Left ventricle myocardium superior (tissue), 1 donor: Measurements from ENCODE around the gene VASH1. TPM values are rescaled to one million over a fixed set of nuclear protein-coding genes. Genes with fewer than 3 reads are reported as not detected.
A peak's percentile ranks its signal among the peaks of the same experiment; 100 is the strongest.

Experiments
- ATAC-seq: fragments of 200-7000 bp; cut with Tn5 transposase; one replicate; pipeline ENCODE4 v1.9.1; 2020; ENCODE audit warnings: mild to moderate bottlenecking, moderate library complexity
- DNase-seq: peaks from one replicate; pipeline ENCODE4 v3.0.0-alpha.2; 2020
- intact Hi-C: fragments of 100-400 bp; cut with micrococcal nuclease; formaldehyde crosslinking; loops from one replicate; pipeline ENCODE4 v1.11.0; 2022
- total RNA-seq: library from RNA; stranded (reverse); fragmentation: NEBNext Ultra II Directional; extraction: Animal tissue kit (Norgen Biotek cat#: 25700); gene quantifications from one replicate; pipeline ENCODE4 v1.2.1, GENCODE V29; 2021
- donor health status: DM: no; HTN: yes; CAD: no; lungs with severe emphysema.

VASH1 gene
- total RNA-seq, 1 donor from 2014 or later, result 14.0 TPM

GRCh38 chr14:76812422-76813383 lies 51.4 kb downstream of the VASH1 start, which contains the start of gene ANGEL1:
Gene ANGEL1, minus strand, starts transcription at chr14:76812882. Its CDS starts 55 bp downstream, at chr14:76812827.
- DNase-seq, result peak; percentile 98
- intact Hi-C loops, result no loop called here
- ATAC-seq, result peak; percentile 92

GRCh38 chr14:76814726-76815645 lies 53.7 kb downstream of the VASH1 start:
- DNase-seq (no peak), ATAC-seq (no peak)
- intact Hi-C loops, result no loop called here

DNA sequence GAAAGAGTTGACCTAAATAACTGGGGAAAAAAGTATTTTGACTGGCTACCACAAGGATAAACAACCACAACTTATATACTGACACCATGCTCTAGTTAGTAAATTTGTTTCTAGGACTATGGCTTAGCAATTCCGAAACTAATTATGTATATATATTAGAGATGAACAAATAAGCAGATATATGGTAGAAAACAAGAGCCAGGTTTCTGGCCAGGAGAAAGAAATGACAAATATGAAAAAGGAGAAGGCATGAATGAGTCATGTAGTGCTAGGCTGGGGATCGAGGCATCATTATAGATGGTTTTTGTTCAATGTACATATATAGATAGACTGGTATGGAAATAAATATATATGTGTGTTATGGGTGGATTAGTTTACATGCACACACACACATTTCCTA lies 59.4 kb downstream of the VASH1 start:
- DNase-seq (no peak), ATAC-seq (no peak)
- intact Hi-C loops, result no loop called here

GRCh38 chr14:76826122-76826521 lies 64.9 kb downstream of the VASH1 start, which contains the start of gene LRRC74A:
Gene LRRC74A, plus strand, starts transcription at chr14:76826408. Its CDS starts 290 bp downstream, at chr14:76826698.
- no peak for DNase-seq
- ATAC-seq, result no peak
- intact Hi-C loops, result no loop called here

DNA sequence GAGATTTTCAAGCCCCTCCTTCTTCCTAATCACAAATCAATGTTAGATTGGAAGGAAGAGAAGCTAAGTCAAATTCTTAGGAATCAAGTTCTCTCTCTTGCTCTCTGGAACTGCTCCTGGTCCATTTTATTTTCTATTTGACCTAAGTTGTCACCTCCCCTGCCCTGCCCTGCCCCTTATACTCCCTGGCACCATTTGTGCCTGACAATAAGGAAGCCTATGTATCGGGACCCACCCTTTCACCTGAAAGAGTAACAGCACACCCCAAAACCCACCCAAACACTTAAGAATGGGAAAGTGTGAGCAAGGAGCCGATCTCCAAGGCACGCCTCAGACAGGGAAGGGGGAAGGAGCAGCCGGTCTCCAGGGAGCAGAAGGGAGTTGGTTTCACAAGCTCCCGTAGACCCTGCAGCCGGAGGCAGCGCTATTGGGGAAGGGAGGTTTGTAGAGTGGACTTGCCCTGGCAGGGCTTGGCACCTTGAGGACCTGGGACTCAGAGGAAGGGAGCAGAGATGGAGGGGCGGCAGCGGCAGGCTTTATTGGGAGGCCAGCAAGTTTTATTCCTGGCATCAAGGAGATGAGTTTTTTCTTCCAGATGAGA lies 66.5 kb downstream of the VASH1 start:
- peak; percentile 64 for ATAC-seq
- DNase-seq, result peak; percentile 72

DNA sequence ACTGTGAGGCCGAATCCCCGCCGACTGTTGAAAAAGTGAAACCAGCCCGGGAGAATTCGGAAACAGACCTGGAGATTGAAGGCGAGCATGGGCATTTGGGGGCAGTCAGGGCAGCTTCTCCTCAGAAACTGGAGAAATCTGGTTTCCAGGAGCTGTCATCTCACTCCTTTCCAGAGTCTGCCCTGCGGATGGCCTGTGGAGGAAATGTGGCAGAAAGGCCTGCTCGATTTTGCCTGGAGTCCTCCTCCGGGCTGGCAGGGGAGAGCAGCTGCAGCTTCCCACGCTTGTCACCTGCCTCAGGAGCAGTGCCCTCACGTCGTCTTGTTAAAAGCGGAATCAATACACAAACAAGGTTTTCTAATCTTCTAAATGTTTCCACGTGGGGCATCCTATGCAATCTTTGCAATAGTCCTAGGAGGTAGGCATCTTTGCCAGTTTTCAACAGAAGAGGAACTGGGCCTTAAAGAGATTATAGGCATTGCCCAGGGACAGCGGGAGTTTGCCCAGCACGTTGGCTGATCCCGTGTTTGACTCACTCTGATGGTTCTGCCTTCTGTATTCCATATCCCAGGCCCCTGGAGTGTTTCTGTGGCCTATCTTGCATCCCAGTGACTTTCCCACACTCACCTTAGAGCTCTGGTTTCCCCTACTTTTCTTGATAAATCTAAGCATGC lies 67.2 kb downstream of the VASH1 start:
- intact Hi-C loops, result no loop called here
- no peak for DNase-seq
- ATAC-seq, result peak; percentile 3

More for the DNA sequence above, 66.5 kb downstream of the VASH1 start:
- intact Hi-C loops, result no loop called here

DNA sequence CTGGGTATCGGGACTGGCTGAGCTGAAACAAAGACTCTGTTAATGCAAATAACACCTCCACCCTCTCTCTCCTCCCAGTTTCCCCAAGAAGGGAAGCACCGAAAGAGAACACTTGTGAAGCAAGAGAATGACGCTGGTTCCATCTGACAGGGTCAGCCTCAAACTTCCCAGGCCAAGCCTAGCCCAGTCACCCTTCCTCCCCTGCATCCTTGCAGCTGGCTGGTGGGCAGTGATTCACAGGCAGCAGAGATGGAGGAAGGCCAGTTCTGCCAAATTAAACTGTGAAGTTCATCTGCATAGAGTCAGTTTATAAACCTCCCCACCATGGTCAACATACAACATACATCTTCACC lies 67.7 kb downstream of the VASH1 start:
- ATAC-seq, result peak; percentile 82
- DNase-seq, result peak; percentile 69
- intact Hi-C loops, result no loop called here

DNA sequence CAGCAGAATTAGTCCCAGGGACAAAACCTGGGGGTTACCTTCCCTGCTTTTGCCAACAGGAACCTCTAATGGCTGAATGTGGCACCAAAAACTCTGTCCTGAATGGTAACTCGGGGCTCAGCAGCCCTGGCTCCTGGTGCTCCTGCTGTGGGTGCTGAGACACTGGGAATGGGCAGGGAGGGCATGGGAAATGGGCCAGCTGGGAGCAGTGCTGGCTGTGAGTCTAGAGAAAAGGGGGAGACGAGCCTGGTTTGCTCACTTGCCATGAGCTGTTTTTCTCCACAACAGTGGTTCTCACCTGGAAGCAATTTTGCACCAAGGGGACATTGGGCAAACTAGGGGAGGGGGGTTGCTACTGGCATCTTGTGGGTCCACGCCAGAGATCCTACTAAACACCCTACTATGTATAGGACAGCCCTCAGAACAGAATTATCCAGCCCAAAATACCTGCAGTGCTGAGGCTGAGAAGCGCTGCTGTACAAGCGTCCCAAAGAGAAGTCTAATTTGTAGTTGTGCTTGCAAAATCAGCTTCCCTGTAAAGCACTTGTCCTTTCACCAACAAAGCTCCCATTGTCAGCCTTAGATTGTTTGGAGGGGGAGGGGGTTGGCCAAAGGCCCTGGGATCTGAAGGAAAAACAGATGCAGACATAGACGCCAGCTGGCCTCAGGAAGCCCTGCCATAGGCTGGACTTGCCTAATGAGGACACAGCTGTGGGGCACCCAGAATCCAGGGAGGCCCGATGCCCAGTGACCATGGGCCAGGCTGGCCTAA lies 68.6 kb downstream of the VASH1 start:
- intact Hi-C loops, result no loop called here
- DNase-seq (peak; percentile 87), ATAC-seq (peak; percentile 76)

DNA sequence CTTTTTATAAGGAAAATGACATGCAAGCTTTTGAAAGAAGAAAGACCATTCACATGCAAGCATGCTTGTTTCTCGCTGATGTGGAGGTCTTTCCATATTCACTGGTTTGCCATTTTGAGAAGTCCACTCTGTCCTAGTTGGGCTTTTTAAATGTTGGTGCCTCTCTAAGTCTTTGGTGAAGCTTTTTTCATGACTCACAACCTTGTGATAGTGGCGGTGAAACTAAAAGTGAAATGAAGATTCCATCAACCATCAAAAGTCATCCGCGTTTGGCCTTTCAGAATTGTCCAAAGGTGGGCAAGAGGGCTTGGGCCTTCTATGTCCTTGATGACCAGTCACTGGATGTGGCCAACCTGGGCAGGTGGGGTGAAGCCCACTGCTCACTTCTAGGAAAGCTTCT lies 69.3 kb downstream of the VASH1 start:
- intact Hi-C loops, result no loop called here
- DNase-seq (no peak), ATAC-seq (no peak)

- ATAC-seq (peak; percentile 47), DNase-seq (no peak)
- intact Hi-C loops, result no loop called here
These were observed 71.3 kb downstream of the VASH1 start for GRCh38 chr14:76832503-76832988.

Other genes starting within 250 kb of the VASH1 start
- gene ANGEL1, start 51.4 kb downstream of the VASH1 start, total RNA-seq, result 11.2 TPM
- not detected for gene LRRC74A, start 64.9 kb downstream of the VASH1 start, total RNA-seq